ENCODE measurements around the gene HDAC1. TPM values are rescaled to one million over a fixed set of nuclear protein-coding genes. Genes with fewer than 3 reads are reported as not detected.

Gene HDAC1
- total and polyA plus RNA-seq, 2 of the 8 experiments (the other 6 are each of a cell fraction or from before 2014, with no cell fraction given), result 111 to 125 TPM

DNA sequence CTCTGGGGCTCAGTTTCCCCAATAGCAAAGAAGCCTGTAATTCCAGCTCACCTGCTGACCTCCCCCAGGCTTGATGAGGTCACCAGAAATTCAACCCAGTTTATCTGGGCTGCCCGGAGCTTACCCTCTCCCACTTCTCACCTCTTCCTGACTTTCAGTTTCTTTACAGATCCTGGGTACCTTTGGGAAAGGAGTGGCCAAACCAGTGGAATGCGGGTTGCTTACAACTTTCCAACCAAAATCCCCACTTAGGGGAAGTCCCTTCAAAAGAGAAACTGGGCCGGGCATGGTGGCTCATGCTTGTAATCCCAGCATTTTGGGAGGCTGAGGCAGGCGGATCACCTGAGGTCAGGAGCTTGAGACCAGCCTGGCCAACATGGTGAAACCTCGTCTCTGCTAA, 50.1 kb downstream of the HDAC1 start (continued):
- TF ChIP-seq, protein P1, sequence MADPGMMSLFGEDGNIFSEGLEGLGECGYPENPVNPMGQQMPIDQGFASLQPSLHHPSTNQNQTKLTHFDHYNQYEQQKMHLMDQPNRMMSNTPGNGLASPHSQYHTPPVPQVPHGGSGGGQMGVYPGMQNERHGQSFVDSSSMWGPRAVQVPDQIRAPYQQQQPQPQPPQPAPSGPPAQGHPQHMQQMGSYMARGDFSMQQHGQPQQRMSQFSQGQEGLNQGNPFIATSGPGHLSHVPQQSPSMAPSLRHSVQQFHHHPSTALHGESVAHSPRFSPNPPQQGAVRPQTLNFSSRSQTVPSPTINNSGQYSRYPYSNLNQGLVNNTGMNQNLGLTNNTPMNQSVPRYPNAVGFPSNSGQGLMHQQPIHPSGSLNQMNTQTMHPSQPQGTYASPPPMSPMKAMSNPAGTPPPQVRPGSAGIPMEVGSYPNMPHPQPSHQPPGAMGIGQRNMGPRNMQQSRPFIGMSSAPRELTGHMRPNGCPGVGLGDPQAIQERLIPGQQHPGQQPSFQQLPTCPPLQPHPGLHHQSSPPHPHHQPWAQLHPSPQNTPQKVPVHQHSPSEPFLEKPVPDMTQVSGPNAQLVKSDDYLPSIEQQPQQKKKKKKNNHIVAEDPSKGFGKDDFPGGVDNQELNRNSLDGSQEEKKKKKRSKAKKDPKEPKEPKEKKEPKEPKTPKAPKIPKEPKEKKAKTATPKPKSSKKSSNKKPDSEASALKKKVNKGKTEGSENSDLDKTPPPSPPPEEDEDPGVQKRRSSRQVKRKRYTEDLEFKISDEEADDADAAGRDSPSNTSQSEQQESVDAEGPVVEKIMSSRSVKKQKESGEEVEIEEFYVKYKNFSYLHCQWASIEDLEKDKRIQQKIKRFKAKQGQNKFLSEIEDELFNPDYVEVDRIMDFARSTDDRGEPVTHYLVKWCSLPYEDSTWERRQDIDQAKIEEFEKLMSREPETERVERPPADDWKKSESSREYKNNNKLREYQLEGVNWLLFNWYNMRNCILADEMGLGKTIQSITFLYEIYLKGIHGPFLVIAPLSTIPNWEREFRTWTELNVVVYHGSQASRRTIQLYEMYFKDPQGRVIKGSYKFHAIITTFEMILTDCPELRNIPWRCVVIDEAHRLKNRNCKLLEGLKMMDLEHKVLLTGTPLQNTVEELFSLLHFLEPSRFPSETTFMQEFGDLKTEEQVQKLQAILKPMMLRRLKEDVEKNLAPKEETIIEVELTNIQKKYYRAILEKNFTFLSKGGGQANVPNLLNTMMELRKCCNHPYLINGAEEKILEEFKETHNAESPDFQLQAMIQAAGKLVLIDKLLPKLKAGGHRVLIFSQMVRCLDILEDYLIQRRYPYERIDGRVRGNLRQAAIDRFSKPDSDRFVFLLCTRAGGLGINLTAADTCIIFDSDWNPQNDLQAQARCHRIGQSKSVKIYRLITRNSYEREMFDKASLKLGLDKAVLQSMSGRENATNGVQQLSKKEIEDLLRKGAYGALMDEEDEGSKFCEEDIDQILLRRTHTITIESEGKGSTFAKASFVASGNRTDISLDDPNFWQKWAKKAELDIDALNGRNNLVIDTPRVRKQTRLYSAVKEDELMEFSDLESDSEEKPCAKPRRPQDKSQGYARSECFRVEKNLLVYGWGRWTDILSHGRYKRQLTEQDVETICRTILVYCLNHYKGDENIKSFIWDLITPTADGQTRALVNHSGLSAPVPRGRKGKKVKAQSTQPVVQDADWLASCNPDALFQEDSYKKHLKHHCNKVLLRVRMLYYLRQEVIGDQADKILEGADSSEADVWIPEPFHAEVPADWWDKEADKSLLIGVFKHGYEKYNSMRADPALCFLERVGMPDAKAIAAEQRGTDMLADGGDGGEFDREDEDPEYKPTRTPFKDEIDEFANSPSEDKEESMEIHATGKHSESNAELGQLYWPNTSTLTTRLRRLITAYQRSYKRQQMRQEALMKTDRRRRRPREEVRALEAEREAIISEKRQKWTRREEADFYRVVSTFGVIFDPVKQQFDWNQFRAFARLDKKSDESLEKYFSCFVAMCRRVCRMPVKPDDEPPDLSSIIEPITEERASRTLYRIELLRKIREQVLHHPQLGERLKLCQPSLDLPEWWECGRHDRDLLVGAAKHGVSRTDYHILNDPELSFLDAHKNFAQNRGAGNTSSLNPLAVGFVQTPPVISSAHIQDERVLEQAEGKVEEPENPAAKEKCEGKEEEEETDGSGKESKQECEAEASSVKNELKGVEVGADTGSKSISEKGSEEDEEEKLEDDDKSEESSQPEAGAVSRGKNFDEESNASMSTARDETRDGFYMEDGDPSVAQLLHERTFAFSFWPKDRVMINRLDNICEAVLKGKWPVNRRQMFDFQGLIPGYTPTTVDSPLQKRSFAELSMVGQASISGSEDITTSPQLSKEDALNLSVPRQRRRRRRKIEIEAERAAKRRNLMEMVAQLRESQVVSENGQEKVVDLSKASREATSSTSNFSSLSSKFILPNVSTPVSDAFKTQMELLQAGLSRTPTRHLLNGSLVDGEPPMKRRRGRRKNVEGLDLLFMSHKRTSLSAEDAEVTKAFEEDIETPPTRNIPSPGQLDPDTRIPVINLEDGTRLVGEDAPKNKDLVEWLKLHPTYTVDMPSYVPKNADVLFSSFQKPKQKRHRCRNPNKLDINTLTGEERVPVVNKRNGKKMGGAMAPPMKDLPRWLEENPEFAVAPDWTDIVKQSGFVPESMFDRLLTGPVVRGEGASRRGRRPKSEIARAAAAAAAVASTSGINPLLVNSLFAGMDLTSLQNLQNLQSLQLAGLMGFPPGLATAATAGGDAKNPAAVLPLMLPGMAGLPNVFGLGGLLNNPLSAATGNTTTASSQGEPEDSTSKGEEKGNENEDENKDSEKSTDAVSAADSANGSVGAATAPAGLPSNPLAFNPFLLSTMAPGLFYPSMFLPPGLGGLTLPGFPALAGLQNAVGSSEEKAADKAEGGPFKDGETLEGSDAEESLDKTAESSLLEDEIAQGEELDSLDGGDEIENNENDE (IDR thresholded peaks at IDR 0.05; ENCODE audit: insufficient replicate concordance, low read length), result no peak
- no peak for TF ChIP-seq BACH1 (IDR thresholded peaks at IDR 0.05; ENCODE audit: low read length)
- no peak for TF ChIP-seq HDAC2 (IDR thresholded peaks at IDR 0.05; ENCODE audit: borderline replicate concordance in 1 of 2, low read depth in 2 of 2, low read length in 2 of 2)
- no peak for TF ChIP-seq MAFK (IDR thresholded peaks at IDR 0.05; ENCODE audit: low read depth, low read length)
- TF ChIP-seq TAF1 (IDR thresholded peaks at IDR 0.05; ENCODE audit: low read depth, low read length), result no peak
- no peak for TF ChIP-seq SRF (IDR thresholded peaks at IDR 0.05; ENCODE audit: low read depth, low read length)
- TF ChIP-seq, protein P2, sequence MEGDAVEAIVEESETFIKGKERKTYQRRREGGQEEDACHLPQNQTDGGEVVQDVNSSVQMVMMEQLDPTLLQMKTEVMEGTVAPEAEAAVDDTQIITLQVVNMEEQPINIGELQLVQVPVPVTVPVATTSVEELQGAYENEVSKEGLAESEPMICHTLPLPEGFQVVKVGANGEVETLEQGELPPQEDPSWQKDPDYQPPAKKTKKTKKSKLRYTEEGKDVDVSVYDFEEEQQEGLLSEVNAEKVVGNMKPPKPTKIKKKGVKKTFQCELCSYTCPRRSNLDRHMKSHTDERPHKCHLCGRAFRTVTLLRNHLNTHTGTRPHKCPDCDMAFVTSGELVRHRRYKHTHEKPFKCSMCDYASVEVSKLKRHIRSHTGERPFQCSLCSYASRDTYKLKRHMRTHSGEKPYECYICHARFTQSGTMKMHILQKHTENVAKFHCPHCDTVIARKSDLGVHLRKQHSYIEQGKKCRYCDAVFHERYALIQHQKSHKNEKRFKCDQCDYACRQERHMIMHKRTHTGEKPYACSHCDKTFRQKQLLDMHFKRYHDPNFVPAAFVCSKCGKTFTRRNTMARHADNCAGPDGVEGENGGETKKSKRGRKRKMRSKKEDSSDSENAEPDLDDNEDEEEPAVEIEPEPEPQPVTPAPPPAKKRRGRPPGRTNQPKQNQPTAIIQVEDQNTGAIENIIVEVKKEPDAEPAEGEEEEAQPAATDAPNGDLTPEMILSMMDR (IDR thresholded peaks at IDR 0.05; ENCODE audit: control extremely low read depth in 1 of 3, insufficient read depth in 1 of 3, low read depth in 1 of 3, low read length in 3 of 3), result no peak
- TF ChIP-seq SIN3A (conservative IDR thresholded peaks at IDR 0.05 in 1 of 2, IDR thresholded peaks at IDR 0.05 in 1 of 2; ENCODE audit: low read depth in 1 of 2, low read length in 2 of 2), result no peak
